ENCODE data around the gene PID1.

DNA sequence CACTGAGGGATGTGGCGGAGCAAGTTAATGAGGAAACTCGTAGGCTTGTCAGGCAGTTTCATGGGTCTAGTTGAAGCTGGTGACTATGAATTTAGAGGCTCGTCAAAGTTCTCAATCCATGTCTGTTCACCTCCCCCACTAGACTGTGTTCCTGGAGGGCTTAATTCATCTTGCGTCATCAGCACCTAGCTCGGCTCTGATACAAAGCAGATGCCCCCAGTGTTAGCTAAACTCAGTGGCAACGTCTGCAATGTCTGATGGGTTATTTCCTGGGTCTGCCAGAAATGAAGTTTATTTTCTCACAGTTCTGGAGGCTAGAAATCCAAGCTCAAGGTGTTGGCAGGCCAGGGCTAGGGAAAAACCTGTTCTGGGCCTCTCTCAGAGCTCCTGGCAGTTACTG is 140.6 kb downstream of the PID1 start:
- TF ChIP-seq, protein P1, sequence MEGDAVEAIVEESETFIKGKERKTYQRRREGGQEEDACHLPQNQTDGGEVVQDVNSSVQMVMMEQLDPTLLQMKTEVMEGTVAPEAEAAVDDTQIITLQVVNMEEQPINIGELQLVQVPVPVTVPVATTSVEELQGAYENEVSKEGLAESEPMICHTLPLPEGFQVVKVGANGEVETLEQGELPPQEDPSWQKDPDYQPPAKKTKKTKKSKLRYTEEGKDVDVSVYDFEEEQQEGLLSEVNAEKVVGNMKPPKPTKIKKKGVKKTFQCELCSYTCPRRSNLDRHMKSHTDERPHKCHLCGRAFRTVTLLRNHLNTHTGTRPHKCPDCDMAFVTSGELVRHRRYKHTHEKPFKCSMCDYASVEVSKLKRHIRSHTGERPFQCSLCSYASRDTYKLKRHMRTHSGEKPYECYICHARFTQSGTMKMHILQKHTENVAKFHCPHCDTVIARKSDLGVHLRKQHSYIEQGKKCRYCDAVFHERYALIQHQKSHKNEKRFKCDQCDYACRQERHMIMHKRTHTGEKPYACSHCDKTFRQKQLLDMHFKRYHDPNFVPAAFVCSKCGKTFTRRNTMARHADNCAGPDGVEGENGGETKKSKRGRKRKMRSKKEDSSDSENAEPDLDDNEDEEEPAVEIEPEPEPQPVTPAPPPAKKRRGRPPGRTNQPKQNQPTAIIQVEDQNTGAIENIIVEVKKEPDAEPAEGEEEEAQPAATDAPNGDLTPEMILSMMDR (IDR thresholded peaks at IDR 0.05) = no peak
- TF ChIP-seq POLR2AphosphoS5 (IDR thresholded peaks at IDR 0.05) (no peak), POLR2A (IDR thresholded peaks at IDR 0.05) (no peak)

Data from sigmoid colon (tissue), 4 donors.